ENCODE data around the gene SIPA1L2. TPM values are rescaled to one million over a fixed set of nuclear protein-coding genes. Genes with fewer than 3 reads are reported as not detected.

The SIPA1L2 gene, protein sequence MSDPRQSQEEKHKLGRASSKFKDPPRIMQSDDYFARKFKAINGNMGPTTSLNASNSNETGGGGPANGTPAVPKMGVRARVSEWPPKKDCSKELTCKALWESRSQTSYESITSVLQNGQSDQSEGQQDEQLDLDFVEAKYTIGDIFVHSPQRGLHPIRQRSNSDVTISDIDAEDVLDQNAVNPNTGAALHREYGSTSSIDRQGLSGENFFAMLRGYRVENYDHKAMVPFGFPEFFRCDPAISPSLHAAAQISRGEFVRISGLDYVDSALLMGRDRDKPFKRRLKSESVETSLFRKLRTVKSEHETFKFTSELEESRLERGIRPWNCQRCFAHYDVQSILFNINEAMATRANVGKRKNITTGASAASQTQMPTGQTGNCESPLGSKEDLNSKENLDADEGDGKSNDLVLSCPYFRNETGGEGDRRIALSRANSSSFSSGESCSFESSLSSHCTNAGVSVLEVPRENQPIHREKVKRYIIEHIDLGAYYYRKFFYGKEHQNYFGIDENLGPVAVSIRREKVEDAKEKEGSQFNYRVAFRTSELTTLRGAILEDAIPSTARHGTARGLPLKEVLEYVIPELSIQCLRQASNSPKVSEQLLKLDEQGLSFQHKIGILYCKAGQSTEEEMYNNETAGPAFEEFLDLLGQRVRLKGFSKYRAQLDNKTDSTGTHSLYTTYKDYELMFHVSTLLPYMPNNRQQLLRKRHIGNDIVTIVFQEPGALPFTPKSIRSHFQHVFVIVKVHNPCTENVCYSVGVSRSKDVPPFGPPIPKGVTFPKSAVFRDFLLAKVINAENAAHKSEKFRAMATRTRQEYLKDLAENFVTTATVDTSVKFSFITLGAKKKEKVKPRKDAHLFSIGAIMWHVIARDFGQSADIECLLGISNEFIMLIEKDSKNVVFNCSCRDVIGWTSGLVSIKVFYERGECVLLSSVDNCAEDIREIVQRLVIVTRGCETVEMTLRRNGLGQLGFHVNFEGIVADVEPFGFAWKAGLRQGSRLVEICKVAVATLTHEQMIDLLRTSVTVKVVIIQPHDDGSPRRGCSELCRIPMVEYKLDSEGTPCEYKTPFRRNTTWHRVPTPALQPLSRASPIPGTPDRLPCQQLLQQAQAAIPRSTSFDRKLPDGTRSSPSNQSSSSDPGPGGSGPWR (N-terminal part only)
- total RNA-seq (2016; rRNA removed; fragmentation: Illumina TruSeq; extraction: Trizol) (0.03 TPM in 1 of 2 replicates, not detected in the other), polyA plus RNA-seq (2011; rRNA removed) (0.01 and 0.03 TPM in 2 replicates), polyA minus RNA-seq (2011; rRNA and poly(A)+ RNA removed; ENCODE audit: low replicate concordance) (0.77 TPM in 1 of 2 replicates, not detected in the other), Bru-seq, nascent RNA (percentile 9 among the genes with signal in this experiment), BruChase-seq, experiment 1, labeled RNA remaining after a 6-hour chase (percentile 10 among the genes with signal in this experiment), BruChase-seq, experiment 2, labeled RNA remaining after a 2-hour chase (percentile 5 among the genes with signal in this experiment)
- total RNA-seq (2016; cell fraction: cytosol; rRNA removed; fragmentation: Illumina TruSeq; extraction: Trizol; ENCODE audit: low read depth), result not detected in 2 replicates
- not detected in 2 replicates for total RNA-seq (2016; cell fraction: insoluble cytoplasmic fraction; rRNA removed; fragmentation: Illumina TruSeq; extraction: Trizol)
- 0.03 TPM in 1 of 2 replicates, not detected in the other for total RNA-seq (2016; cell fraction: membrane; rRNA removed; fragmentation: Illumina TruSeq; extraction: Trizol)
- total RNA-seq (2016; cell fraction: nucleus; rRNA removed; fragmentation: Illumina TruSeq; extraction: Trizol), result not detected in 2 replicates
- polyA plus RNA-seq (2011; cell fraction: cytosol; rRNA removed), result 0.01 TPM in 1 of 2 replicates, not detected in the other
- 0.05 TPM in 1 of 2 replicates, not detected in the other for polyA plus RNA-seq (2011; cell fraction: nucleus; rRNA removed)
- polyA plus RNA-seq (2012), result not detected in 2 replicates
- not detected in 2 replicates for polyA plus RNA-seq (2016; cell fraction: cytosol; fragmentation: Illumina TruSeq; extraction: Trizol; ENCODE audit: low read depth)
- not detected in 2 replicates for polyA plus RNA-seq (2016; cell fraction: insoluble cytoplasmic fraction; fragmentation: Illumina TruSeq; extraction: Trizol; ENCODE audit: low read depth)
- not detected in 2 replicates for polyA plus RNA-seq (2016; cell fraction: membrane; fragmentation: Illumina TruSeq; extraction: Trizol; ENCODE audit: low read depth)
- polyA plus RNA-seq (2016; cell fraction: nucleus; fragmentation: Illumina TruSeq; extraction: Trizol; ENCODE audit: insufficient read depth, low read depth), result not detected in 2 replicates
- not detected in 2 replicates for polyA minus RNA-seq (2011; cell fraction: cytosol; rRNA and poly(A)+ RNA removed)
- not detected in 2 replicates for polyA minus RNA-seq (2011; cell fraction: nucleus; rRNA and poly(A)+ RNA removed)
- long read RNA-seq, experiment 1, result 0 reads
- long read RNA-seq, experiment 2, result 0 reads

DNA sequence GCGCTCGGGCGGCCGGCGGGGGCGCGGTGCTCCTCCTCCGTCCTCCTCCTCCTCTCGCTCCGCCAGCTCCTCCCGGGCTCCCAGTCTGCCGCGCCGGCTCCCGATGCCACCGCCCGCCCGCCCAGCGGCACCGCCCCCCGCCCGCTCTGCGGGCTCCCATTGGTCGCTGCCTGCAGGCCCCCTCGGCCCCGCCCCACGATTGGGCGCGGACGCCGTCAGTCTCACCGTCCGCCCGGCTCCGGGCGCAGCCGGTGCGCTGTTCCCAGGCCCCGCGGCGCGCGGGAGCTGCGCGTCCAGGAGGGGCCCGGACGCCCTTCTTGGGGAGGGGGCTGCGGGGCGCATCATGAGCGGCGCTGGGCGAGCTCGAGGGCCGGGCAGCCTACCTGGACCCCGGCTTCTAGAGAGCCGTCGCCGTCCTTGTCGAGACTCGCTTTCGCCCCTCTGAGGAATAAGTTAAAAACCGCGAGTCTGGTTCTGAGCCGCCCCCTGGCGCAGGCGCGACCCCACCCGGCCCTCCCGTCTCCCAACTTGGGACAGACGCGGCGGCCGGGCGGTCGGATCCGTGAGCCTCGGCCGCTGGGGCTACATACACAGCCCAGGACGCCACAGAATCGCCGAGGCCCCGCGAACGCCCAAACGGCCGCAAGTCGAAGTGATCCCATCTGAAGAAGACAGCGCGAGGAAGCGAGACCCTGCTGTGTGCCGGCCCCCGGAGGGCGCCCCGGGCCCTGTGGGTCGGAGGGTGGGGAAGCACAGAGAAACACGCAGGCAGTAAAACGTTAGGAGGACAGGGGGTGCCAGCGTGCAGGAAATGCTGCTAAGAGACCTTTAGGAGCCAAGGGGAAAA, at the start of gene SIPA1L2:
Gene SIPA1L2 (minus strand): TSS at position 87 of the 847 bp plus-strand sequence. CDS start 114,794 bp downstream, outside the sequence.
- Histone ChIP-seq H3K27me3 (ENCODE audit: control insufficient read depth in 1 of 2, insufficient read depth in 2 of 2, low read length in 2 of 2) (peaks cover 5 to 48% of the 10 kb centered on the region in 2 experiments; a peak in 4 of 5 replicates), H3K36me3 (replicated peaks in 1 of 2; ENCODE audit: control insufficient read depth in 1 of 2, insufficient read depth in 2 of 2, low read length in 2 of 2) (no peaks in the 10 kb centered on the region), H3K9ac (ENCODE audit: insufficient read depth, low read depth, low read length) (no peak within 1 kb of the TSS), H3K4me3 (replicated peaks in 1 of 3; ENCODE audit: insufficient read depth in 1 of 3, low read depth in 2 of 3, low read length in 3 of 3) (peak within 1 kb of the TSS; percentile 52 to 63 (median 56); a peak in 4 of 6 replicates), H3K4me2 (ENCODE audit: low read depth, low read length) (peak within 1 kb of the TSS; percentile 60), H3K27ac (ENCODE audit: extremely low read length, insufficient read depth, low read length) (no peak within 1 kb of the TSS), H2AFZ (ENCODE audit: low read length) (no peak within 1 kb of the TSS), H3K79me2 (ENCODE audit: insufficient read depth, low read length) (no peaks in the 10 kb centered on the region), H4K20me1 (ENCODE audit: insufficient read depth, low read length) (no peaks in the 10 kb centered on the region), H3K4me1 (ENCODE audit: insufficient read depth, low read length) (no peaks in the 10 kb centered on the region), H3K9me3 (ENCODE audit: low read length) (no peaks in the 10 kb centered on the region)
- no TSS peak for BruUV-seq (replicated peaks)
- DNase-seq (ENCODE audit: low spot score) (peak; percentile 52), FAIRE-seq (no peak), ATAC-seq (peak; percentile 99)
- intact Hi-C loops (cut with micrococcal nuclease; ENCODE audit: unreplicated experiment) (loop anchor here (1.0 to 10.0 kb wide), 3 partner anchors 325 to 765 kb away; partner anchors contain the start of gene NTPCR), in situ Hi-C loops (cut with HindIII; ENCODE audit: extremely low pct_ligation_motif_present, low pct_unique_long_range_greater_than_20kb) (loop anchor here (5.0 kb wide), 1 partner anchor 607 kb away; no protein-coding TSS in a partner anchor)
- CTCF ChIA-PET (ENCODE audit: low intra/inter-chr PET ratio, low total read pairs), result no interaction called here
- POLR2A ChIA-PET, result no interaction called here
- 3% methylated on average over 23 of the region's 98 CpGs for WGBS (ENCODE audit: low lambda C conversion rate)
- TF ChIP-seq GABPB1 (CRISPR knock-in tag; IDR thresholded peaks at IDR 0.05), result peak; percentile 56
- TF ChIP-seq ZNF160 (CRISPR knock-in tag; IDR thresholded peaks at IDR 0.05), result no peak
- TF ChIP-seq, protein P1, sequence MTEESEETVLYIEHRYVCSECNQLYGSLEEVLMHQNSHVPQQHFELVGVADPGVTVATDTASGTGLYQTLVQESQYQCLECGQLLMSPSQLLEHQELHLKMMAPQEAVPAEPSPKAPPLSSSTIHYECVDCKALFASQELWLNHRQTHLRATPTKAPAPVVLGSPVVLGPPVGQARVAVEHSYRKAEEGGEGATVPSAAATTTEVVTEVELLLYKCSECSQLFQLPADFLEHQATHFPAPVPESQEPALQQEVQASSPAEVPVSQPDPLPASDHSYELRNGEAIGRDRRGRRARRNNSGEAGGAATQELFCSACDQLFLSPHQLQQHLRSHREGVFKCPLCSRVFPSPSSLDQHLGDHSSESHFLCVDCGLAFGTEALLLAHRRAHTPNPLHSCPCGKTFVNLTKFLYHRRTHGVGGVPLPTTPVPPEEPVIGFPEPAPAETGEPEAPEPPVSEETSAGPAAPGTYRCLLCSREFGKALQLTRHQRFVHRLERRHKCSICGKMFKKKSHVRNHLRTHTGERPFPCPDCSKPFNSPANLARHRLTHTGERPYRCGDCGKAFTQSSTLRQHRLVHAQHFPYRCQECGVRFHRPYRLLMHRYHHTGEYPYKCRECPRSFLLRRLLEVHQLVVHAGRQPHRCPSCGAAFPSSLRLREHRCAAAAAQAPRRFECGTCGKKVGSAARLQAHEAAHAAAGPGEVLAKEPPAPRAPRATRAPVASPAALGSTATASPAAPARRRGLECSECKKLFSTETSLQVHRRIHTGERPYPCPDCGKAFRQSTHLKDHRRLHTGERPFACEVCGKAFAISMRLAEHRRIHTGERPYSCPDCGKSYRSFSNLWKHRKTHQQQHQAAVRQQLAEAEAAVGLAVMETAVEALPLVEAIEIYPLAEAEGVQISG (CRISPR knock-in tag; IDR thresholded peaks at IDR 0.05), result no peak
- no peak for TF ChIP-seq ASH2L (IDR thresholded peaks at IDR 0.05; ENCODE audit: insufficient read length, low read depth, low read length)
- TF ChIP-seq STAG1 (CRISPR knock-in tag; IDR thresholded peaks at IDR 0.05), result peak; percentile 50; the same call in 1 of the 2 replicates
- 0 out of 2 replicates have a peak, but pooled peaks have one; percentile 43 for TF ChIP-seq ZBTB7B (CRISPR knock-in tag; IDR thresholded peaks at IDR 0.05)
- TF ChIP-seq ZSCAN29 (CRISPR knock-in tag; conservative IDR thresholded peaks at IDR 0.05), result no peak
